ENCODE results near the gene CPA3. TPM values are rescaled to one million over a fixed set of nuclear protein-coding genes. Genes with fewer than 3 reads are reported as not detected.
A peak's percentile ranks its signal among the peaks of the same experiment; 100 is the strongest.

CPA3 gene
- total RNA-seq, 1 experiment from 2014 or later: 0.08 TPM

GRCh38 chr3:148845756-148846395 is 19.2 kb upstream of the CPA3 start:
- Histone ChIP-seq H3K4me1 (replicated peaks) (no peaks in the 10 kb centered on the region), H3K9me3 (replicated peaks) (no peaks in the 10 kb centered on the region), H3K36me3 (no peaks in the 10 kb centered on the region), H3K27me3 (replicated peaks) (no peaks in the 10 kb centered on the region; the same call in 1 of the 2 replicates), H3K4me3 (no peak overlapping the region), H3K27ac (no peak overlapping the region)
- DNase-seq (ENCODE audit: low read depth in 1 of 2, low spot score in 2 of 2): no peak

GRCh38 chr3:148847351-148847750 is 17.7 kb upstream of the CPA3 start:
- Histone ChIP-seq H3K4me3 (no peak overlapping the region), H3K27me3 (replicated peaks) (no peaks in the 10 kb centered on the region; the same call in 1 of the 2 replicates), H3K27ac (no peak overlapping the region), H3K36me3 (no peaks in the 10 kb centered on the region), H3K4me1 (replicated peaks) (no peaks in the 10 kb centered on the region; the same call in 1 of the 2 replicates), H3K9me3 (replicated peaks) (no peaks in the 10 kb centered on the region)
- no peak for DNase-seq (ENCODE audit: low read depth in 1 of 2, low spot score in 2 of 2)

- Histone ChIP-seq H3K27me3 (replicated peaks) (no peaks in the 10 kb centered on the region; the same call in 1 of the 2 replicates), H3K27ac (no peak overlapping the region), H3K4me3 (no peak overlapping the region), H3K4me1 (replicated peaks) (peaks cover 7% of the 10 kb centered on the region), H3K36me3 (no peaks in the 10 kb centered on the region), H3K9me3 (replicated peaks) (no peaks in the 10 kb centered on the region)
- DNase-seq (ENCODE audit: low read depth in 1 of 2, low spot score in 2 of 2): no peak
Measured at GRCh38 chr3:148848410-148848809, 16.7 kb upstream of the CPA3 start.

- Histone ChIP-seq H3K4me1 (replicated peaks) (peaks cover 7% of the 10 kb centered on the region), H3K27me3 (replicated peaks) (no peaks in the 10 kb centered on the region; the same call in 1 of the 2 replicates), H3K27ac (no peak overlapping the region), H3K36me3 (no peaks in the 10 kb centered on the region), H3K9me3 (replicated peaks) (no peaks in the 10 kb centered on the region), H3K4me3 (no peak overlapping the region)
- no peak for DNase-seq (ENCODE audit: low read depth in 1 of 2, low spot score in 2 of 2)
Measured at GRCh38 chr3:148852271-148852992, 12.7 kb upstream of the CPA3 start.

GRCh38 chr3:148853076-148853475 is 12.0 kb upstream of the CPA3 start:
- Histone ChIP-seq H3K9me3 (replicated peaks) (no peaks in the 10 kb centered on the region), H3K4me1 (replicated peaks) (peaks cover 7% of the 10 kb centered on the region), H3K4me3 (no peak overlapping the region), H3K27ac (no peak overlapping the region), H3K36me3 (no peaks in the 10 kb centered on the region), H3K27me3 (replicated peaks) (no peaks in the 10 kb centered on the region; the same call in 1 of the 2 replicates)
- DNase-seq (ENCODE audit: low read depth in 1 of 2, low spot score in 2 of 2): no peak

GRCh38 chr3:148854061-148854460 is 11.0 kb upstream of the CPA3 start:
- Histone ChIP-seq H3K4me1 (replicated peaks) (peaks cover 7% of the 10 kb centered on the region), H3K9me3 (replicated peaks) (no peaks in the 10 kb centered on the region), H3K27me3 (replicated peaks) (no peaks in the 10 kb centered on the region), H3K4me3 (no peak overlapping the region), H3K27ac (no peak overlapping the region), H3K36me3 (no peaks in the 10 kb centered on the region)
- DNase-seq (ENCODE audit: low read depth in 1 of 2, low spot score in 2 of 2): no peak

- Histone ChIP-seq H3K36me3 (no peaks in the 10 kb centered on the region), H3K4me1 (replicated peaks) (peaks cover 7% of the 10 kb centered on the region), H3K9me3 (replicated peaks) (no peaks in the 10 kb centered on the region), H3K27me3 (replicated peaks) (no peaks in the 10 kb centered on the region), H3K27ac (no peak overlapping the region), H3K4me3 (no peak overlapping the region)
- no peak for DNase-seq (ENCODE audit: low read depth in 1 of 2, low spot score in 2 of 2)
Measured at GRCh38 chr3:148856384-148856783, 8.7 kb upstream of the CPA3 start.

- H3K36me3 ChIP-seq: no peaks in the 10 kb centered on the region
- no peaks in the 10 kb centered on the region for H3K27me3 ChIP-seq (replicated peaks)
- H3K4me3 ChIP-seq: no peak overlapping the region
- H3K4me1 ChIP-seq (replicated peaks): peaks cover 7% of the 10 kb centered on the region
- DNase-seq (ENCODE audit: low read depth in 1 of 2, low spot score in 2 of 2): no peak
- H3K9me3 ChIP-seq (replicated peaks): no peaks in the 10 kb centered on the region
- H3K27ac ChIP-seq: no peak overlapping the region
Measured at GRCh38 chr3:148857316-148857715, 7.8 kb upstream of the CPA3 start.

- H3K9me3 ChIP-seq (replicated peaks): no peaks in the 10 kb centered on the region
- peak in 1 of 2 experiments; percentile 36 for DNase-seq (ENCODE audit: low read depth in 1 of 2, low spot score in 2 of 2)
Measured at GRCh38 chr3:148861277-148861869, 3.7 kb upstream of the CPA3 start.

GRCh38 chr3:148863297-148863696 is 1.8 kb upstream of the CPA3 start:
- Histone ChIP-seq H3K36me3 (no peaks in the 10 kb centered on the region), H3K27me3 (replicated peaks) (no peaks in the 10 kb centered on the region), H3K27ac (no peak overlapping the region), H3K4me3 (no peak overlapping the region), H3K4me1 (replicated peaks) (peaks cover 26% of the 10 kb centered on the region), H3K9me3 (replicated peaks) (no peaks in the 10 kb centered on the region)
- no peak for DNase-seq (ENCODE audit: low read depth in 1 of 2, low spot score in 2 of 2)

More at GRCh38 chr3:148861277-148861869, 3.7 kb upstream of the CPA3 start:
- H3K27me3 ChIP-seq (replicated peaks): no peaks in the 10 kb centered on the region
- no peak overlapping the region for H3K4me3 ChIP-seq
- H3K36me3 ChIP-seq: no peaks in the 10 kb centered on the region
- no peak overlapping the region for H3K27ac ChIP-seq
- peaks cover 20% of the 10 kb centered on the region for H3K4me1 ChIP-seq (replicated peaks)

- no peaks in the 10 kb centered on the region for H3K9me3 ChIP-seq (replicated peaks)
- H3K4me3 ChIP-seq: no peak overlapping the region
- no peaks in the 10 kb centered on the region for H3K27me3 ChIP-seq (replicated peaks)
- H3K36me3 ChIP-seq: no peaks in the 10 kb centered on the region
- DNase-seq (ENCODE audit: low read depth in 1 of 2, low spot score in 2 of 2): no peak
- H3K4me1 ChIP-seq (replicated peaks): peaks cover 26% of the 10 kb centered on the region
- no peak overlapping the region for H3K27ac ChIP-seq
Measured at GRCh38 chr3:148863814-148864213, 1.3 kb upstream of the CPA3 start.

- Histone ChIP-seq H3K4me1 (replicated peaks) (peaks cover 26% of the 10 kb centered on the region), H3K4me3 (no peak overlapping the region), H3K27me3 (replicated peaks) (no peaks in the 10 kb centered on the region), H3K36me3 (no peaks in the 10 kb centered on the region), H3K9me3 (replicated peaks) (no peaks in the 10 kb centered on the region), H3K27ac (peak overlapping the region; percentile 17)
- DNase-seq (ENCODE audit: low read depth in 1 of 2, low spot score in 2 of 2): peak; percentile 64 to 73
Measured at GRCh38 chr3:148866261-148866660, 1.2 kb downstream of the CPA3 start.

GRCh38 chr3:148873270-148873927 is 8.3 kb downstream of the CPA3 start:
- Histone ChIP-seq H3K27ac (no peak overlapping the region), H3K36me3 (no peaks in the 10 kb centered on the region), H3K27me3 (replicated peaks) (no peaks in the 10 kb centered on the region), H3K4me3 (no peak overlapping the region), H3K9me3 (replicated peaks) (no peaks in the 10 kb centered on the region), H3K4me1 (replicated peaks) (peaks cover 8% of the 10 kb centered on the region)
- no peak for DNase-seq (ENCODE audit: low read depth in 1 of 2, low spot score in 2 of 2)

GRCh38 chr3:148873977-148874376 is 8.9 kb downstream of the CPA3 start:
- Histone ChIP-seq H3K27ac (no peak overlapping the region), H3K36me3 (no peaks in the 10 kb centered on the region), H3K27me3 (replicated peaks) (no peaks in the 10 kb centered on the region), H3K4me3 (no peak overlapping the region), H3K4me1 (replicated peaks) (peaks cover 8% of the 10 kb centered on the region), H3K9me3 (replicated peaks) (no peaks in the 10 kb centered on the region)
- no peak for DNase-seq (ENCODE audit: low read depth in 1 of 2, low spot score in 2 of 2)
